Neural cell (in vitro differentiated cells): ENCODE measurements around the gene SOCS3.

Experiments
- MXI1 ChIP-seq: fragments of 450-650 bp; conservative IDR thresholded peaks from 2 replicates; pipeline ENCODE4 v1.6.1; 2014; ENCODE audit warnings: antibody characterized with exemption, mild to moderate bottlenecking; ENCODE audit not compliant: poor library complexity, severe bottlenecking
- TF ChIP-seq, protein P1 (sequence below): fragments of 450-650 bp; IDR thresholded peaks from 2 replicates; pipeline ENCODE4 v1.5.1; 2014; ENCODE audit warnings: antibody characterized with exemption, mild to moderate bottlenecking, moderate library complexity; ENCODE audit not compliant: poor library complexity, severe bottlenecking

DNA sequence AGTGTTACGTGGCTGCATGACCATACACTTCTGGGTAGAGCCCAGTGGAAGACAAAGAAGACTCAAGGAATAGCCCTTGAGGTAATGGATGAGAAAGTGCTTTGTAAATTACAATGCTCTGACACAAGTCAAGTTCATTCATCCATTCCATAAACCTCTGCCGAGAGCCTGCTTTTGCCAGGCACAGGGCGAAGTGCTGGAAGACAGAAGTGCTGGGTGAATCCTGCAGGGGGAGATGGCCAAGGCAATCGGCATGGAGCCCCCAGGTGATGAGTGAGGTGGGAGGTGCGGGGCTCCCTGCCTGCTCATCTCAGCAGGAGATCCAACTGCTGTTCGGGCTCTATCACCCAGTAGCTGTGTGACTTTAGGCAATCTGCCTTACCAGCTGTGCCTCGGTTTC, 2.8 kb upstream of the SOCS3 start:
- TF ChIP-seq, protein P1, sequence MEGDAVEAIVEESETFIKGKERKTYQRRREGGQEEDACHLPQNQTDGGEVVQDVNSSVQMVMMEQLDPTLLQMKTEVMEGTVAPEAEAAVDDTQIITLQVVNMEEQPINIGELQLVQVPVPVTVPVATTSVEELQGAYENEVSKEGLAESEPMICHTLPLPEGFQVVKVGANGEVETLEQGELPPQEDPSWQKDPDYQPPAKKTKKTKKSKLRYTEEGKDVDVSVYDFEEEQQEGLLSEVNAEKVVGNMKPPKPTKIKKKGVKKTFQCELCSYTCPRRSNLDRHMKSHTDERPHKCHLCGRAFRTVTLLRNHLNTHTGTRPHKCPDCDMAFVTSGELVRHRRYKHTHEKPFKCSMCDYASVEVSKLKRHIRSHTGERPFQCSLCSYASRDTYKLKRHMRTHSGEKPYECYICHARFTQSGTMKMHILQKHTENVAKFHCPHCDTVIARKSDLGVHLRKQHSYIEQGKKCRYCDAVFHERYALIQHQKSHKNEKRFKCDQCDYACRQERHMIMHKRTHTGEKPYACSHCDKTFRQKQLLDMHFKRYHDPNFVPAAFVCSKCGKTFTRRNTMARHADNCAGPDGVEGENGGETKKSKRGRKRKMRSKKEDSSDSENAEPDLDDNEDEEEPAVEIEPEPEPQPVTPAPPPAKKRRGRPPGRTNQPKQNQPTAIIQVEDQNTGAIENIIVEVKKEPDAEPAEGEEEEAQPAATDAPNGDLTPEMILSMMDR = no peak
- no peak for TF ChIP-seq MXI1
